IPS-NIHi7 (cell line): ENCODE results near the gene CDC6.

Experiments used
- DNase-seq: peaks from one replicate; pipeline ENCODE4 v3.0.0; 2012; ENCODE audit warnings: mixed read lengths; ENCODE audit errors: extremely low spot score

CDC6 gene

DNA sequence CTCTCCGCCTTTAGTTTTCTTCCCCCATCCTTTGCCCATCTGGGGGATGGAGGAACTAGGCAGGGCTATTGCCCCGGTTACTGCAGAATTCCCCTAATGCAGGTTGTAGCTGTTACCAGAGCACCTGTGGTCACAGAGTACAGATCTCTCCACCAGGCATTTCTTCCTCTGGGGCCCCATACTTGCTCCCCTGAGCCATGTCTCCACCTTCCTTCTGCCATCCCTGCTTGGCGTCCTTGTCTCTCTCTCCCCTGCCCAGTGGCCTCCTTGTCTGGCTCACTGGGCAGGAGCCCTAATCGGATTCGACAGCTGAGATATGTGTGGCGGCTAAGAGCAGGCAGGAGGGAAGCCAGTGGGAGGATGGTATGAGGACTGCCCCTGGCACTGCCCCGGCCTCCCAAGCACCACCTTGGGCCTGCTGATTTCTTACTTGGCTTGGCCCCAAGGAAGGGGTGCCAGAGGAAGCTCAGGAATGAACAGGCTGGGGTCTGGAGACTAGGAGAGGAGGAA is 23.3 kb downstream of the CDC6 start:
- DNase-seq: no peak

DNA sequence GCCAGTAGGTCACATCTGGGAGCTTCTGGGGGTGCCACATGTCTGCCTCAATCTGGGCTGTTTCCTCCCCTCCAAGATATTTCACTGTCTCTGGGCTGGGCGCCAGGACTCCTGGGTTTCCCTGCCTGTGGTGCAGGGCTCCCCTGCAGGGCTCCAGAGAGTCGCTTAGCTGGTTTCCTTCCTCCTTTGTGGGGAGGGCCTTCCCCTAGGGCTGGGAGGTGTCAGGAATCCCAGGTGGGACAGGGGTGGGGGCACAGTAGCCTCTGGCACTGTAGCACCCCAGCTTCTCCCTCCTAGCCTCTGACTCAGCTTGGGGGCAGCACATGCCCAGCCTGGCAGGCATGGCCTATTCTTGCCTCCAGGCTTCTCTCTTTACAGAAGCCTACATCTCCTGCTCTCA is 23.9 kb downstream of the CDC6 start:
- no peak for DNase-seq

DNA sequence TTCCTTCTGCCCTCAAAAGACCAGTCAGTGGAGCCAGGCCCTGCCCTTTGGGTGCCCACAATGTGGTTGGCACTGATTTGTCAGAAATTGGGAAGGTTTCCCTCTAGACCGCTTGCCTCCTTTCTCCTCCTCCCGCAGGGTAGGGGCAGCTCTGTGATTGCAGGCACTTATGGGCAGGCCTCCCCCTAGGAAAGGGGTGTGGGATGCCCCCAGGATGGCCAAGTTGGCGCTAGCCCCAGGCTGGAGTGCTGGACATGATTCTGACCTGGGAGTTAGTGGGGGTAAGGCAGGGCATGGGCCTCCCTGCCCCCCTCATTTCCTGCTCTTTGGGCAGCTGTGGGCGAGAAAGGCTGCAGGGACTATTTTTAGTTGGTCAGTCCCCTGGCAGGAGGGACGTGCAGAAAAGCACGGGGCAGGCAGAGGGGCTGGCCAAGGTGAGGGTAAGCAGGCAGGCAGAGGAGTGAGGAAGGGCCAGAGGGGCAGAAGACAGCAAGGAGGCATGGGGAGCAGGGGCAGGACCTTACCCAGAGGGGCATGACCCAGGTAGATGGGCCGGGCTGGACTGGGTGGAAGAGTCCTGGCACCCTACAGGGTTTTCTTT is 24.6 kb downstream of the CDC6 start:
- DNase-seq: no peak

DNA sequence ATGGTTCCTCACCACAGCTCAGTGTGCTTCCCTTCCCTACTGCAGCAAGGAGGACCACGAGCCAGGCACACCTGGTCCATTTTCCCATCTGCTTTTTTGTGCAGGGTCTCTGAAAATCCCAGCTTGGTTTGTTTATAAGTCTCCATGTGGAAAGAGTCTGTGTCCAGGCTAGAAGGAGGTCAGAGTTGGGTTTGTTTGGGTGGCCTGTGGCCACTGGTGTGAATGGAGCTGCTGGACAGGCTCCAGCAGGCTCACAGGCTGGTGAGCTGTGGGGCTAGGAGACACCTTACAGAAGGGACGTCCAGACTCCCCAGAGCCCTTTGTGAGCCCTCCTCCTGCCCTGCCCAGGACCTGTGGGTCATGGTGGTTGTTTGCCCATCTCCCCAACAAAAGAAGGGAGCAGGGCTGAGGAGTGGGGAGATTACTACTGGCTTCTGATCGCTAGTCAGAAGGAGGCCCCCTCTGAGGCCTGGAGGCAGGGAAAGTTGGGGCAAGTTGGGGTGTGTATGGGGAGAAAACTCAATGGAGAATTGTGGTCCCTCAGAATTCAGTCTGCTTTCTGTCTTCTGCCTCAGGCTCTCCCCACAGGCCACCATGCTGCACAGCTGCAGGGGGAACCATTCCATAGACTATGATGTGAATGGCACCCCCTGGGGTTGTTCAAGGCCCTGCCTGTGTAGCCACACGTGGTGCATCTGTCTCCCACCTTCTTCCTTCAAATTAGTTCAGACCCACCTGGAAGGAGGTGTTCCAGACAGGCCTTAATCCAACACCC is 25.4 kb downstream of the CDC6 start:
- no peak for DNase-seq

DNA sequence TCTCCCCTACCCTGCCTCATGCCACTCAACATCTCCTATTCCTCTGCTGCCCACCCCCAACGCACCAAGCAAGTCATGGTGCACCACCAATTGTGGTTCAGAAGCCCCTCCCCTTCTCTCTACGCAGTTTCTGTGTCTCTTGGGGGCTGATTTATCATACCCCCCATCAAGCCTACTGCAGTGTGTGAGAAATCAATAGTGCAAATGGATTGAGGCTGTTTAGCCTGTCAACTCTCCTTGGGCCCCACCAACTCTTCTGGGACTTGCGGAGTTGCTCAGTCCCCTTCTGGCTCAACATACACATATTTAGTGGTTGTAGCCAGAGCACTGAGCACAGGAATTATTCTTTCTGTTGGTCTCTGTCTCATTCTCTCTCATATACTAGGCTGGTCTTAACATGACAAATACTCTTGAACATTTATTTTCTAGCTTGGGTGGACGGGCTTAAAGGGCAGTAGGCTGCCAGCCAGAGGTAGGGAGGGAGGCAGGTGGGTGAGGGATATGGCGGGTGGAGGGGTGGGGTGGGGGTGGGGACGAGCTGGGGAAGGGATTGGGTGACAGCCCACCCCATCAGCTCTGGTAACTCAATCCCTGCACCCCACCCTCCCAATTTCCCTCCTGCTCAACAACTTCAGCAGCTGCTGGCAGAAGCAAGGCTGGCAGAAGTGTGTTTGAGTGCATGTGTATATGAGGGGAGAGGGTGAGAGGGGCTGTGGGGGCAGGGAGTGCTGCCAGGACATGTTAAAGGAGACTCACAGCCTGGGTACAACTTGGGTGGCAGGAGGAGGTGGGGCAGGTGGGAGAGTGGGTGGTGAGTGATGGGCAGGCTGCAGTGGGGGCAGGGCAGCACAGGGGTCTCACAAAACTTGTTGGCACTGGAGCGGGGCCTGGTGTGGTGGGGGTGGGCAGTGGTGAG is 26.2 kb downstream of the CDC6 start:
- DNase-seq: no peak

DNA sequence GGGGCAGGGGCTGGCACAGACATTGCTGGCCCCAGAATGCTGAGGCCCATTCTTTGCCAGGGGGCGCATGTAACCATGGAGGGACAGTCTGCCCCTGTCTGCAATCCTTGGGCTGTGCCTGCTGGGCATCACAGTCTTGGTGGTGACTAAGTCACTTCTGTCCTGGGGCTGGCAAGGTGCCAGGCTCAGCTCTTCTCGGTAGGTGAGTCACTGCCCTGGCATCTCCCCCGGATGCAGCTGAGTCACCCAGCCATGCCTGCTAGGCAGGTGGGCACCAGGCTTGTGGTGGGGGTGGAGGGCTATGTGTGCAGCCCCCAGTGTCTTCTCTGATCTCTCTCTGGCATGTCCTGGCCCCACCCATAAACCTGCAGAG is 26.9 kb downstream of the CDC6 start:
- no peak for DNase-seq

DNA sequence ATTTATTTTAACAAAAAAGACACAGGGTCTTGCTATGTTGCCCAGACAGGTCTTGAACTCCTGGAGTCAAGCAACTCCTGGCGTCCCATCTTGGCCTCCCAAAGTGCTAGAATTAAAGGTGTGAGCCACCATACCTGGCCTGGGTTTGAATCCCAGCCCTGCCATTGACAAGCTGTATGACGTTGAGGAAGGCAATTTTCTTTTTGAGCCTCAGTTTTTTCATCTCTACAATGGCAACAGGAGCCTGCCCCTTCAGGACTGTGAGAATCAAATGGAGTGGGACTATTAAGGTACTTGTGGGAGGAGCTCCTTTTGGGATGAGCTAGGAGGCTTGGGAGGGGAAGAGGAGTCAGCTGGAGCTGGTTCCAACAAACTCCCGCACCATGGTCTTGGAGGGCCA is 27.5 kb downstream of the CDC6 start:
- DNase-seq: no peak

DNA sequence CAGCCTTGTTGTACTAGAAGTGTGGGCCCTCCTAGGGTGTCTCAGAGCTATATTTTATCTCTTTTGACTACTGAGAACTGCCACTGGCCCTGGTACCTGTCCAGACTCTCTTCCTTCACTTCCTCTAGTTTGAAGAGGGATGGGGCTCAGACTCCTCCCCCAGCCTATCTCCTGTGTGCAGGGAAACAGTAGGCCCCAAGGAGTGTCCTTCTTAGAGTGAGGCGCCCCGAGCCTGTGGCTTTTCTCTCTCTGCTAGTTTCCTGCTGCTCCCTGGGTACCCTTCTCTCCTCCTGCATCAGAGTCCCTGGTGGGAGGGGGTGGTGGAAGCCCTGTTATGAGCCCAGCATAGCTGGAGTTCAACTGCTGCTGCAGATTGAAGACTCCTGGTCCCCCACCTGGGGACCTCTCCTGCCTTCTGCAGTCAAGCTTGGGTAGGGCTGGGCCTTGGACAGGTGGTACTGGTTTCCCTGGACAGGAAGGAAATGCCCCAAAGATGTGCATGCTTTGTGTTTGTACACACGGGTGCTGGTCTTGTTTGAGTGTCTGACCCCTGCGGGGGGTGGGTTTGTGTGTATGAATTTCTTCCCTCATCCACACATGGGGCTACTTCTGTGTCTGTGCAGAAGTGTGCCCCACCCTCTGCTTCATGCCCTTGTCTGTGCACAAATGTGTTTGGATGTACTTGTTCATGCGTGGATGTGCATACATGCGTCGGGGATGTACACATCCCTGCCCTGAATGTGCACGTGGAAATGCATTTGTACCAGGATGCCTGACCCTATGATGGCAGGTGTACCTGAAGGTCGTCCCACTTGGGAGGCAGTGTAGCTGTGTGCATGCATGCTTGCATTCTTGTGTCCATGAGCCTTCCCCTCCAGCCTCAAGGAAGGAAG is 28.2 kb downstream of the CDC6 start:
- no peak for DNase-seq

DNA sequence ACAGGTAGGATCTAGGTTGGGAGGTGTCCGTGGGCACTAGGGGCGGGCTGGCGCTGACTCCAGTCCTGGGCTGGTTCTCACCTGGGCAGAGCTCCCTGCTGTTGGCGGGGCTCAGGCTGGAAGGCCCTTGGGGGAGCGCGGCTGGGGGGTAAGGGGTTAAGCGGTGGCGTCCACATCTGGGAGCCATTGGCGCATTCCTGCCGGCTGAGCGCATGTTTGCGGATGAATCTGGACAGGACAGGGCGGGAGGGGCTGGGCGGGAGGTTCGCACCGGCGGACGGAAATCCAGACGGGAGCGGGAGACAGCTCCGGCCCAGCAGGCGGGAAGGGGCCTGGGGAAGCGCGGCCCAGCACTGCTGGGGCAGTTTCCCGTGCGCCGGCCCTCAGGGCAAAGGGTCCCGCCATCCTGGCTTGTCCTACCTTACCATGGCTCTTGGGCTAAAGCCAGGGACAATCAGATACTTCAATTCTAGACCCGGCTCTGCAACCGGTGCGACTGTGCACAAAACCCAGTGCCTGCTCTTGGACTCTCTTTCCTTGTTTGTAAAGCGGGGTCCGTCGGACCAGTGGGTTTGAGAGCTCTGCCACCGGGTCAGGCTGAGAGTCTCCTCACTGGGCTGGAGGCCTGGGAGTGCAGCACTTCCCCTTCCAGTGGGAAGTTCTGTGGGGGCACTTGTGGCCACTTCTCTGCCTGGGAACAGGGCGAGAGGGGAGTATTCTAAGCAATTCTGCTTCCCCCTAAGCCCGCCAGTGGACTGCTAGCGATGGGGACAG is 29.1 kb downstream of the CDC6 start:
- DNase-seq: peak; percentile 68

DNA sequence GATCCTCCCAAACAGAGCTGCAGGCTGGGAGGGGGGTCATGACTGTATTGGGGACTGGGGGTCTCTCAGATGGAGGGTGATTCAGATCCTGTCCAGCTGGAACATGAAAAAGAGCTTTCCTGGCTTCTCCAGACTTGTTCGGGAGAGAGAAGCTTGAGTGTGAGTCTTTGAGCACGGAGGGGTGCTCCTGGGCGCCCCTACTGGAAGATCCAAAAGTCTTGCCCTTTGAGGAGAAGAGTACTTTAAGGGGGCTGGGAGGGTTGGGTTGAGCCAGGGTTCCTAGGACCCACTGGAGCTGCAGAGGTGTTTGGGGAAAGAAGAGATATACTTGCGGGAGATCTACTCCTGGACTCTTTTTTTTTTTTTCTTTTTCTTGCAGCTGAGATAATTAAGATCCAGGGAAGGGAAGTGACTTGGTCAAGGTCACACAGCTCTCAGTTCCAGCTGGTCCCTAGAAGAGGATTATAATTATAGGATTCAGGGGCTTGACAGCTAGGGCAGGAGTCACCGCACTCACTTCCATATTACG is 29.7 kb downstream of the CDC6 start:
- DNase-seq: peak; percentile 67

DNA sequence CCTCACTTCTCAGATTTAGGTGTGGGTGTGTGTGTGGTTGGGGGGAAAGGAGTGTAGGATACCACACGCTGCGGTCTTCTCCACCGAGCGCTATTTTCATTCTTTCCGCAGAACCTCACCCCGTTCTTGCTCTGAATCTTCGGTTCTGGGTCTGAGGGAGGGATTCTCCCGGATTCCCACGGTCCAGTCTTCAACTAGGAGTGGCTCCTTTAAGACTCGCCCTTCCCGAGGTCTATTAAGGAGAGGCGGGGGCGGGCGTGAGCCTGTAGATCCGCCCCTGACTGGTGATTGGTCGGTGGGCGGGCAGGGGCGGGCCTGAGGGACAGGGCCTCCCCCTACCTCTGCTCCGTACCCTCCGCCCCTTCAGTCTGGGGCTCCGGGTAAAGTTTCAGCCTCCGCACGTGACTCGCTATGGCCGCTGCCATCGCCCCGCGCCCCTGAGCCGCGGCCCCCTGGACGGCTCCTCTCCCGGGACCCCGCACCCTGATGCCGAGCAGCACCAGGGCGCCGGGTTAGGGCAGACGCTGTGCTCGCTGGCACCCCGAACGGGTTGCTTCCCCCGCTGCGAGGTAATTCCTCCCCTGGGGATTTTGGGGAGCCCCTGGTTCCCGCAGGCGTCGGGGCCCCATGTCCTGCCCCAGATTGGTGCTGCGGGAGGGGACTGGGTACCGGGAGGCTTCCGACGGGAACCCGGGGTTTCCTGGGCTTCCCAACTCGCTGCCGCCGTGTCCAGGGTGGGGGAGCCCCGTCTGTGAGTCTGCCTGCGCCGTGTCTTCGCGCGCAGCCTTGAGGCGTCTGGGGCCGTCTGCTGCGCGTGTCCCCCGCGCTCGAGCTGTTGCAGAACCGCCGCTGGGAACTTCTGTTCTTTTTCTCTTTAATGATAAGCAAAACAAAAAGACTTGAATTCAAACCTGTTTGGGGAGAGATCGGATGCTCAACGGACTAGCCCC is 30.5 kb downstream of the CDC6 start:
- peak; percentile 100 for DNase-seq

DNA sequence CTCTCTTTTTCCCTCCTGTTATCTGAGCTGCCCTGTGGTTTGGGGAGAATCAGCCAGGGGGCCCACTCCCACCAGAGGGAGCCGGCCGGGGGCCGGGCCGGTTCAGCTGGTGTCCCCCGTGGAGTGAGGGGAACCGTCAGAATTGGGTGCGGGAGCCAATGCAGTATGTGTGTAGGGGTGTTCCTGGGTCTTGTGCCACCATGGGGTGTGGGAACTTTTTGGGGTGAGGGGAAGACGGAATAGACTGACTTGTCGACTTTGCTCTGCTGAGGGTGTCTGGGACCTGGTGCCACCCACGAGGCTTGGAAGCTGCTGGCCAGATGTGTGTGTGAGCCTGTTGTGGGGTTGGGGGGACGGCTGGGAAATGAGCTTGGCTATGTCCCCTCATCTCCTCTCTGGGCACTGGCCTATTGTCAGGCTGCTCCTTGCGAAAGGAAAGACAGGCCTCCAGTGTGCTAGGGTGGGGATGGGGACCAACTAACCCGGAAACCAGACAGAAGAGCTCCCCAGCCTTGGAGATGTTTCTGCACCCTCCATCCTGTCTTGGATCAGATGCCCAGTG is 31.2 kb downstream of the CDC6 start:
- DNase-seq: no peak

DNA sequence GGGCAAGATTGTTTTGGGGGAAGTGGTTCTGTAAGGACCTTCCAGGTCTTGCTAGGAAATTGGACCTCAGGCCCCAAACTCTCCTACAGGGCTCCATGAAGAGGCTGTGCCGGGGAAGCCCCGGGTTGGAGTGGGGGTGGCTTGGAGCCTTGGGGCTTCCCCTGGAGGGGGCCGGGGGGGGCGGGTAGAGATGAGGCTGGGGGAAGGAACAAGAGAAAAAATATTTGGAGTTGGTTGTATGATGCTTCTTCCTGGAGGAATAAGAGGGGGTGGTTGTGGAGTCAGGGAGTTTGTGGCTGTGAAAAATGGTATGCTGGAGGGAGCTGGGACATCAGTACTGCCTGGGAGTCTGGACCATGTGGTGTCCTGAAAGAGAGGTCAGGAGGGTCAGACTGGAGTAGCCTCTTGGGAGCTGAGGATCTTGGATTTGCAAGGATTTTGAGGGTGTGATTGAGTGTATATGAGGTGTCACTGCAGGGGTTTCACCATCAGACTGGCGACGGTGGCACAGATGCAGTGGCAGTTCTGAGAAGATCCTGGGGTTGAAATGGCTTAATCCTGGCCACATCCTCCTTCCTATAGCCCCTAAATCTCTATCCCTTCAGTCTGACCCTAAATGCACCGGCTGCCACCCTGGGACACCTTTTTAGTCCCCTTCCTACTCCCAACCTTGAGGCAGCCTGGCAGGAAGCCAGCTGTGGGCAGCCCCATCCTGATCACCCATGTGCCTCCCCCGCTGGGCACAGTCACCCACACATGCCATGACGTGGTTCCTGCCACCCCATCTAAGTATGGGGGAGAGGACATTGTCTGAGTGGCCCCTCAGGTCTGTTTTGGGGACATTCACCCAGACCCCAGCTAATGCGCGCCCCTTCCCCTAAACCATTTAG is 32.2 kb downstream of the CDC6 start:
- no peak for DNase-seq

DNA sequence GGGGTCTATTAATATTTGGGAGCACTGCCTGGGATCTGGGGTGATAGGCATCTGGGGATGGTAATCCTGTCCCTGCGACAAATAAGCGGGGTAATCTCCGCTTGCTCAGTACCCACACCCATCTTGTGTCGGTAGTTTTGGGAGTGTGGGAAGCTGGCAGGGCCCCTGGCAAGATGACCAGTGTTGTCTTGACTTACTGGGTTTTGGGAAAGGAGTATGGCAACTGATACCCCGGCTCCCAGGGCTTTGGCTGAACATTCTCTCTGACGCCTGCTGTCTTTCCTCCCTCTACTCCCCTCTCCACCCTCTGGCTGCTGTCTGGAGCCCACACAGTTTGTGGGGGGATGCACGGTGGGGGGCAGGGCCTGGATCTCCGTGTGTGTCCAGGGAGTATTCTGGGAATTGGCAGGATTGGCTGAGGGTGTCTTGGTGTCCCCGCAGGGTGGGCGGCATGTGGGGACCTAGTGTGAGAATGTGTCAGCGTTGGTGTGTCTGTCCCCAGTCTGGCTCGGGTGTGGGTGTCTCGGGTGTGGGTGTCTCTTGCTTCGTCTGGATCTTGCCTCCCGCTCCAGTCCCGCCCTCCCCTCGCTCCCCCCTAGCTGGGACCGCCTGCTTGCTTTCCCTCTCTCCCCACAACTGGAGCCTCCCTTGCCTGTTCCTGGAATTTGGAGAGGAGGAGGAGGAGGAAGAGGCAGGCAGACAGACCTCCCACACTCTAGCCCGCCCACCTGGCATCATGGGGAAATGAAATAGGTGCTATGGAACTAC is 33.3 kb downstream of the CDC6 start:
- DNase-seq: no peak

DNA sequence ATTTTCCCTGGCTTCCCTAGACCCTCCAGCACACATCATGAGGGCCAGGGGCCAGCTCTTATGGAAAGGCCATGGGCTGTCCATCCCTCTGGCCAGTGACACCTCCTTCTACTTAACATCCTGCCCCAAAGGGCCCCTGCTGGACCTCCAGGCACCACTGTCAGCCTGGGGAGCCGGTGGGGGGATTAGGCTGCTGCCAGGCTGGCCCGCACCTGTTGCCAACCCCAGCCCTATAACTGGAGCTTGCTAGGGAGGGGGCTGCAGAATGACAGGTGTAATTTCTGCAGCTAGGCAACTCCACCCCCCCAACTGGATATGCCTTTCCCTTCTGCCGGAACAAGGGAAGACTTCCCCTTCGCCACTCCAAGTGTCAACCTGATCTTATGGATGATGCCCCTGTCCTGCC is 33.8 kb downstream of the CDC6 start:
- no peak for DNase-seq

DNA sequence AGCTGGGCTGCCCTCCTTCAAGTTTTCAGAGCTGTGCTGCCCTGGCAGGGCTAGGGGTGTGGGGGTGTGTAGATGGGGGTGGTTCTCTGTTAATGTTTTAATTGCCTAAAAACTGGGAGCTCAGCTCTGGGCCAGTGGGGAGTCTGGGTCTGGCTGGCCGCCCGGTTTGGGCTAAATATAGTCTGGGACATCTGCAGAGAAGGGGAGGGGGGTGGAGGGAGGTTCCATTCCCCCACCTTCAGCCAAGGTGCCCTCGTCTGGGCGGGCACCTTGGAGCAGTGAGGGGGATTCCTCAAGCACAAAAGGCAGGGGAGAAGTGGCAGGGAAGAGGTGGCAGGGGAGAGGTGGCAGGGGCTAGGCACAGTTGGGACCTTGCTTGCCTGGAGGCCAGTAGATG is 34.3 kb downstream of the CDC6 start:
- DNase-seq: no peak
